IMR-90 (cell line): ENCODE data around the gene LLGL2. TPM values are rescaled to one million over a fixed set of nuclear protein-coding genes. Genes with fewer than 3 reads are reported as not detected.
A peak's percentile ranks its signal among the peaks of the same experiment; 100 is the strongest.

Source experiments
- ATAC-seq: fragments of 200-7000 bp; cut with Tn5 transposase; 2 replicates; pipeline ENCODE4 v1.9.1; 2020; ENCODE audit warnings: low read depth, mild to moderate bottlenecking, moderate library complexity
- BruUV-seq: library from RNA; stranded (reverse); fragments of 400-500 nt; replicated peaks from 2 replicates; lab custom pipeline; 2021; lab: Mats Ljungman, UMichigan
- CTCF ChIA-PET: fragments of 300-600 bp; formaldehyde crosslinking; extraction: SDS; loops from one replicate; lab custom pipeline; 2021; ENCODE audit warnings: antibody characterized with exemption; lab: Yijun Ruan, JAX
- POLR2A ChIA-PET: fragments of 300-600 bp; sonication (Branson Sonifier 250); formaldehyde crosslinking; loops from one replicate; lab custom pipeline; 2022; ENCODE audit warnings: antibody characterized with exemption; ENCODE audit not compliant: unreplicated experiment; lab: Charles Lee
- DNase-seq: peaks from one replicate; pipeline ENCODE4 v3.0.0; 2013
- H2AFZ ChIP-seq: replicated peaks from 2 replicates; pipeline ENCODE3; 2013; ENCODE audit warnings: low read length, mild to moderate bottlenecking; ENCODE audit not compliant: poor library complexity
- H2AK5ac ChIP-seq: 2 replicates; pipeline ENCODE4 v1.6.1; 2013; ENCODE audit warnings: low read depth, low read length, inconsistent platforms
- H2AK9ac ChIP-seq: replicated peaks from 2 replicates; pipeline ENCODE3; 2013; ENCODE audit warnings: mild to moderate bottlenecking, low read depth, low read length, moderate library complexity; ENCODE audit not compliant: poor library complexity
- H2BK120ac ChIP-seq: 2 replicates; pipeline ENCODE4 v1.6.1; 2013; ENCODE audit warnings: low read depth, low read length, inconsistent platforms
- H2BK15ac ChIP-seq: 3 replicates; pipeline ENCODE4 v1.6.1; 2013; ENCODE audit warnings: low read depth, low read length, inconsistent platforms
- H2BK20ac ChIP-seq: 2 replicates; pipeline ENCODE4 v1.6.1; 2013; ENCODE audit warnings: low read depth, mild to moderate bottlenecking, inconsistent platforms, low read length, moderate library complexity
- H2BK5ac ChIP-seq: 2 replicates; pipeline ENCODE4 v1.6.1; 2013; ENCODE audit warnings: mild to moderate bottlenecking, low read depth, low read length, inconsistent platforms; ENCODE audit not compliant: poor library complexity, severe bottlenecking
- H3K14ac ChIP-seq: replicated peaks from 2 replicates; pipeline ENCODE4 v1.6.1; 2013; ENCODE audit warnings: low read depth, low read length, inconsistent platforms
- H3K18ac ChIP-seq: 2 replicates; pipeline ENCODE4 v1.6.1; 2013; ENCODE audit warnings: low read depth, low read length, control low read depth
- H3K23ac ChIP-seq: 2 replicates; pipeline ENCODE4 v1.6.1; 2013; ENCODE audit warnings: low read depth, low read length, inconsistent platforms
- H3K27ac ChIP-seq: 2 replicates; pipeline ENCODE4 v1.5.1; 2013; ENCODE audit warnings: mild to moderate bottlenecking, control low read depth, low read length; ENCODE audit not compliant: insufficient read depth
- H3K27me3 ChIP-seq: 2 replicates; pipeline ENCODE4 v1.6.1; 2013; ENCODE audit warnings: low read length; ENCODE audit not compliant: control insufficient read depth, insufficient read depth
- H3K36me3 ChIP-seq: 2 replicates; pipeline ENCODE4 v1.6.1; 2013; ENCODE audit warnings: low read length, mixed read lengths; ENCODE audit not compliant: control insufficient read depth, insufficient read depth
- H3K4ac ChIP-seq: 2 replicates; pipeline ENCODE4 v1.6.1; 2013; ENCODE audit warnings: low read depth, low read length, inconsistent platforms
- H3K4me1 ChIP-seq: 2 replicates; pipeline ENCODE4 v1.6.1; 2013; ENCODE audit warnings: low read length, mixed read lengths; ENCODE audit not compliant: control insufficient read depth, insufficient read depth
- H3K4me2 ChIP-seq: 2 replicates; pipeline ENCODE4 v1.6.1; 2013; ENCODE audit warnings: low read depth, mild to moderate bottlenecking, control low read depth, low read length, moderate library complexity
- H3K4me3 ChIP-seq: 2 replicates; pipeline ENCODE4 v1.5.1; 2013; ENCODE audit warnings: low read depth, mild to moderate bottlenecking, control low read depth, low read length, moderate library complexity; ENCODE audit not compliant: insufficient read depth
- H3K56ac ChIP-seq: 2 replicates; pipeline ENCODE4 v1.6.1; 2013; ENCODE audit warnings: low read length, inconsistent platforms; ENCODE audit not compliant: insufficient read depth; ENCODE audit errors: extremely low read depth
- H3K79me1 ChIP-seq, 2 experiments: 2 replicates each; pipeline ENCODE4 v1.6.1; 2013; ENCODE audit warnings: low read length in 2 of 2, inconsistent platforms in 1 of 2, low read depth in 1 of 2
- H3K9ac ChIP-seq: 2 replicates; pipeline ENCODE4 v1.6.1; 2013; ENCODE audit warnings: low read depth, low read length, control low read depth
- H3K9me1 ChIP-seq: 2 replicates; pipeline ENCODE4 v1.6.1; 2013; ENCODE audit warnings: low read length, inconsistent platforms; ENCODE audit not compliant: insufficient read depth
- H3K9me3 ChIP-seq: 2 replicates; pipeline ENCODE4 v1.6.1; 2013; ENCODE audit warnings: low read length; ENCODE audit not compliant: control insufficient read depth, insufficient read depth
- H4K20me1 ChIP-seq: 2 replicates; pipeline ENCODE4 v1.6.1; 2013; ENCODE audit warnings: low read length, inconsistent platforms; ENCODE audit not compliant: insufficient read depth
- H4K5ac ChIP-seq: 2 replicates; pipeline ENCODE4 v1.6.1; 2013; ENCODE audit warnings: mild to moderate bottlenecking, low read depth, low read length, control low read depth
- H4K8ac ChIP-seq, 2 experiments: 2 replicates each; pipeline ENCODE4 v1.6.1; 2013; ENCODE audit warnings: low read depth in 2 of 2, low read length in 2 of 2, control low read depth in 1 of 2, inconsistent platforms in 1 of 2
- H4K91ac ChIP-seq: 2 replicates; pipeline ENCODE4 v1.6.1; 2013; ENCODE audit warnings: low read depth, low read length, inconsistent platforms; ENCODE audit not compliant: insufficient read depth
- CTCF ChIP-seq: conservative IDR thresholded peaks from 2 replicates; pipeline ENCODE4 v1.5.1; 2012; ENCODE audit warnings: mild to moderate bottlenecking, low read depth, low read length, improper control_type of control experiment
- SMC3 ChIP-seq: fragments of 150-350 bp; IDR thresholded peaks from 2 replicates; pipeline ENCODE4 v1.6.1; 2016; ENCODE audit warnings: low read depth, mild to moderate bottlenecking, antibody characterized with exemption, low read length, moderate library complexity
- WGBS, 2 experiments: methylation state at CpG; one replicate each; pipeline versions ENCODE4 v1.1.5 to v1.1.7; 2013; ENCODE audit warnings: missing lambda C conversion rate in 2 of 2; ENCODE audit not compliant: insufficient read length in 1 of 2; ENCODE audit errors: extremely low coverage in 2 of 2; 5-methylcytosine and 5-hydroxymethylcytosine counted together
- dilution Hi-C: fragments of 300-500 bp; cut with HindIII; formaldehyde crosslinking; loops from one replicate; pipeline ENCODE4 v1.14.3; 2018; ENCODE audit warnings: low sequenced_read_pairs; ENCODE audit not compliant: unreplicated experiment
- in situ Hi-C: fragments of 300-500 bp; cut with MboI; formaldehyde crosslinking; loops from 3 replicates; pipeline ENCODE4 v1.14.3; 2019; ENCODE audit warnings: low sequenced_read_pairs, inconsistent platforms, mixed read lengths
- intact Hi-C: fragments of 100-400 bp; cut with micrococcal nuclease; formaldehyde crosslinking; loops from 2 replicates; pipeline ENCODE4 v1.10.0; 2022
- polyA plus RNA-seq, 3 experiments: library from polyadenylated mRNA; depleted of rRNA; stranded (reverse); fragments of >200 nt; gene quantifications; 2 replicates each; pipeline ENCODE4 v1.2.3, GENCODE V29; 2012; ENCODE audit warnings: low replicate concordance in 1 of 3
- total RNA-seq: library from RNA; depleted of rRNA; stranded (reverse); fragments of >200 nt; gene quantifications from 2 replicates; pipeline ENCODE4 v1.2.3, GENCODE V29; 2012

LLGL2 gene
- total and polyA plus RNA-seq, 2 of the 4 experiments (the other 2 are of a cell fraction) = 0.54 to 0.72 TPM

GRCh38 chr17:75487351-75488070 is 38.0 kb upstream of the LLGL2 start:
- no peak overlapping the region for H3K14ac ChIP-seq
- dilution Hi-C loops (no loop called here), intact Hi-C loops (no loop called here), in situ Hi-C loops (no loop called here)
- H2AK5ac ChIP-seq = no peak overlapping the region
- no peak overlapping the region for H2BK5ac ChIP-seq
- no peak overlapping the region for H3K4me3 ChIP-seq
- H3K4me1 ChIP-seq = no peaks in the 10 kb centered on the region
- no peak overlapping the region for H3K27ac ChIP-seq
- no peak overlapping the region for H4K91ac ChIP-seq
- no peak overlapping the region for H3K9ac ChIP-seq
- H3K23ac ChIP-seq = no peak overlapping the region
- peaks cover 3 to 20% of the 10 kb centered on the region in 2 experiments for H3K79me1 ChIP-seq
- H3K27me3 ChIP-seq = no peaks in the 10 kb centered on the region
- ChIA-PET POLR2A (no interaction called here), CTCF (interaction anchor here (0.6 kb wide), 1 partner anchor 165 kb away, joined by 5 read pairs; no protein-coding TSS in a partner anchor)
- no peak overlapping the region for H3K18ac ChIP-seq
- no peak for ATAC-seq
- no peak overlapping the region for H3K56ac ChIP-seq
- no TSS peak for BruUV-seq
- H3K4me2 ChIP-seq = no peak overlapping the region
- peaks cover 10% of the 10 kb centered on the region; the same call in 1 of the 2 replicates for H3K36me3 ChIP-seq
- no peak overlapping the region for H2BK15ac ChIP-seq
- DNase-seq = no peak
- peak overlapping the region; percentile 58 for H2AFZ ChIP-seq
- H3K4ac ChIP-seq = no peak overlapping the region
- TF ChIP-seq SMC3 = no peak
- TF ChIP-seq CTCF = peak; percentile 12; the same call in 1 of the 2 replicates
- H2BK20ac ChIP-seq = no peak overlapping the region
- peaks cover 7% of the 10 kb centered on the region for H3K9me1 ChIP-seq
- peak overlapping the region; percentile 65 for H2AK9ac ChIP-seq
- H4K20me1 ChIP-seq = peaks cover 10% of the 10 kb centered on the region
- no peak overlapping the region for H4K8ac ChIP-seq
- no peaks in the 10 kb centered on the region for H3K9me3 ChIP-seq
- no peak overlapping the region for H4K5ac ChIP-seq
- no peak overlapping the region for H2BK120ac ChIP-seq
- 77% methylated on average over 6 of the region's 12 CpGs; no CpG with 5 or more reads in 1 of the 2 experiments for WGBS, 2 experiments
